Loucy (cell line): ENCODE results near the gene LHX5.

ENCODE experiments used
- H2AFZ ChIP-seq: fragments of 200-600 bp; sonication (generic); 2 replicates; pipeline ENCODE4 v1.6.0; 2016; ENCODE audit warnings: antibody characterized with exemption, mild to moderate bottlenecking, low read length, moderate library complexity
- H3F3A ChIP-seq: fragments of 200-600 bp; 2 replicates; pipeline ENCODE4 v1.6.0; 2016; ENCODE audit warnings: antibody characterized with exemption, low read depth, mild to moderate bottlenecking
- H3K27me3 ChIP-seq: fragments of 200-600 bp; sonication (generic); 2 replicates; pipeline ENCODE4 v1.6.1; 2014; ENCODE audit warnings: low read length, mild to moderate bottlenecking; ENCODE audit not compliant: insufficient read depth, poor library complexity, severe bottlenecking
- H3K36me3 ChIP-seq: fragments of 200-600 bp; sonication (generic); 2 replicates; pipeline ENCODE4 v1.6.1; 2016; ENCODE audit warnings: low read length; ENCODE audit not compliant: insufficient read depth
- H3K4me1 ChIP-seq: fragments of 200-600 bp; sonication (generic); 2 replicates; pipeline ENCODE4 v1.5.1; 2014; ENCODE audit warnings: low read length, mild to moderate bottlenecking; ENCODE audit not compliant: insufficient read depth, poor library complexity, severe bottlenecking
- H3K4me2 ChIP-seq: fragments of 200-600 bp; sonication (generic); 2 replicates; pipeline ENCODE4 v1.6.0; 2014; ENCODE audit warnings: antibody characterized with exemption, low read length, low read depth, mild to moderate bottlenecking; ENCODE audit not compliant: poor library complexity, severe bottlenecking
- H3K4me3 ChIP-seq: fragments of 200-600 bp; sonication (generic); 2 replicates; pipeline ENCODE4 v1.5.1; 2014; ENCODE audit warnings: low read length, mild to moderate bottlenecking, mixed read lengths; ENCODE audit not compliant: poor library complexity, severe bottlenecking
- H3K79me2 ChIP-seq: fragments of 200-600 bp; sonication (generic); 2 replicates; pipeline ENCODE4 v1.6.1; 2014; ENCODE audit warnings: low read length; ENCODE audit not compliant: insufficient read depth
- H3K9ac ChIP-seq: fragments of 200-600 bp; sonication (generic); 2 replicates; pipeline ENCODE4 v1.6.0; 2014; ENCODE audit warnings: mild to moderate bottlenecking, low read depth, low read length, moderate library complexity; ENCODE audit not compliant: poor library complexity, severe bottlenecking
- H3K9me2 ChIP-seq: fragments of 200-600 bp; sonication (generic); replicated peaks from 2 replicates; pipeline ENCODE4 v1.6.1; 2016; ENCODE audit warnings: low read depth, low read length, mixed read lengths
- H3K9me3 ChIP-seq: fragments of 200-600 bp; sonication (generic); 2 replicates; pipeline ENCODE4 v1.6.1; 2014; ENCODE audit warnings: mild to moderate bottlenecking, antibody characterized with exemption, low read length, low read depth; ENCODE audit not compliant: insufficient read depth
- H4K20me1 ChIP-seq: fragments of 200-600 bp; sonication (generic); 2 replicates; pipeline ENCODE4 v1.6.0; 2014; ENCODE audit warnings: antibody characterized with exemption, low read length, mild to moderate bottlenecking; ENCODE audit not compliant: insufficient read depth, poor library complexity, severe bottlenecking
- CTCF ChIP-seq: fragments of 200-600 bp; sonication (generic); conservative IDR thresholded peaks from 2 replicates; pipeline ENCODE4 v1.5.1; 2014; ENCODE audit warnings: mild to moderate bottlenecking, antibody characterized with exemption, low read length
- EZH2phosphoT487 ChIP-seq: fragments of 200-600 bp; IDR thresholded peaks from 2 replicates; pipeline ENCODE4 v1.6.1; 2018; ENCODE audit warnings: antibody characterized with exemption, mild to moderate bottlenecking, moderate library complexity, borderline replicate concordance

LHX5 gene

DNA sequence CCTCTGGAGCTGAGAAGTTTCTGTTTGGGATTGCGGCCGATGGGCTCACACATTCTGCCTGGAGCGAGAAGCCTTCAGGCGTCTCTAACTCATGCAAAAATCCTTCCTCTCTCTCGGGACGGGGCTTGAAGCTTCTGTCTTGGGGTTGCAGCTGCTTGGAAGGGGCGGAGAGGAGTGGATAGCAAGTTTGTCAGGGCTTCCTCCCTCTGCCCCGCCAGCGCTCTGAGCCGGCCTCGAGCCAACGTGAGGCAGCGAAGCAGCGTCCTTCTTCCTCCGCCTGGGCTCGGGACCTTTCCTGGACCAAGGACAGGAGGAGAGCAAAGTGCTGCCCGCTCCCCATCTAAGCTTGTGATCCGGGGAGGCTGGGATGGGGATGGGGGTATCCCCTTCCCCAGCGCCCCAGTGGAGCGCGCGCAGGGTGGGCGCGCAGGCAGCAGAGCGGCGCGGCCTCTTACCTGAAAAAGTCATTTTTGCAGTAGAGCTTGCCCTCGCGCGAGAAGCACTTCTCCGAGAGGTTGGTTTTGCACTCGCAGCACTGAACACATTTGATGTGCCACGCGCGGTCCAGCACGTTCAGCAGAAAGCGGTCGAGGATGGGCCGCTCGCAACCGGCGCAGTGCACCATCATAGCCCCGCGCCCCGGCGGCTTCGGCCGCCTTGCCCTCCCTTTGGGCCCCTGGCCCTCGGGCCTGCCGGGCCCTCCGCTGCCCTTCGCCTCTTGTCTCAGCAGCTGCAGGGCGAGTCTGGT lies 626 bp downstream of the LHX5 start:
- H3K9me2 ChIP-seq = no peaks in the 10 kb centered on the region
- no peak overlapping the region for H3K4me3 ChIP-seq
- no peaks in the 10 kb centered on the region for H3K36me3 ChIP-seq
- no peaks in the 10 kb centered on the region for H3K9me3 ChIP-seq
- no peak overlapping the region for H2AFZ ChIP-seq
- no peak overlapping the region for H3K9ac ChIP-seq
- no peak for TF ChIP-seq EZH2phosphoT487
- no peak for TF ChIP-seq CTCF
- H3K4me2 ChIP-seq = no peak overlapping the region
- no peaks in the 10 kb centered on the region for H3K27me3 ChIP-seq
- H3K79me2 ChIP-seq = no peaks in the 10 kb centered on the region
- no peaks in the 10 kb centered on the region for H4K20me1 ChIP-seq
- no peaks in the 10 kb centered on the region for H3F3A ChIP-seq
- H3K4me1 ChIP-seq = no peaks in the 10 kb centered on the region

DNA sequence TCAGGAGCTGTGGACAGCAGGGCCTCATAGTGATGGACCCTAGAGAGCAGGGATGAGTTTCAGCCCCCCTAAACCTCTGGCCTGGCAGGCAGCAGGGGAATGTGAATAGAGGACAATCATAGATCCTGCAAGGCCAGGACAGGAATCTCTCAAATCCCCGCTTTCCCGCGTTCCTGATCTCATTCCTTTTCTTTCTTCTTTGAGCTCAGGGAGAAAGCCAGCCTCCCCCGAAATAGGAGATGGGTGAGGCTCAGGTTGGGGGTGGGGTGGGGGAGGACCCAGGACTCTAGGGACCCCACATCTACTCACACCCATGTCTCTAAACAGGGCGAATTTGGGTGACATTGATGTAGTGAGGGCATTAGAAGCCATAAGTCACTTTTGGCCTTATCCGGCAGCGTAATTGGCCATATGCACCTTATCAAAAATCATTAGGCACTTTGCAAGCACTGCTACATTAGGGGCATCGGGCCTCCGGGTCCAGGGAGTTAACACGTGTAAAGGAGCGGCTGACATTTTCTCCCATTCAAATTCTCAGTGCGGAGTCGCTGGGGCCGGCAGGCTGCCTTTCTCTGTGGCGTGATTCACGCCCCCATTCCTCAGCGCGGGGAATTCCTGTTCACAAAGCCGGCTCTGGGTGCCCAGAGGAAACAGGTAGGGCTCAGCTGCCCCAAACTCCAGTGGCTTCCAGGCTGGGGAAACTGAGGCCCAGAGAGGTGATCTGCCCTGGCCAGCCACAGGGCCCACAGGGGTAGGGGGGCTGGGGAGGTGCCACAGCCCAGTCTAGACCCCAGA lies 1.5 kb downstream of the LHX5 start:
- Histone ChIP-seq H3K27me3 (no peaks in the 10 kb centered on the region), H3K79me2 (no peaks in the 10 kb centered on the region), H3K4me1 (no peaks in the 10 kb centered on the region), H3K36me3 (no peaks in the 10 kb centered on the region), H3K4me2 (no peak overlapping the region), H3K9me3 (no peaks in the 10 kb centered on the region), H2AFZ (no peak overlapping the region), H3K9ac (no peak overlapping the region), H3K4me3 (no peak overlapping the region), H3K9me2 (no peaks in the 10 kb centered on the region), H3F3A (no peaks in the 10 kb centered on the region), H4K20me1 (no peaks in the 10 kb centered on the region)
- TF ChIP-seq EZH2phosphoT487 = no peak
- no peak for TF ChIP-seq CTCF

DNA sequence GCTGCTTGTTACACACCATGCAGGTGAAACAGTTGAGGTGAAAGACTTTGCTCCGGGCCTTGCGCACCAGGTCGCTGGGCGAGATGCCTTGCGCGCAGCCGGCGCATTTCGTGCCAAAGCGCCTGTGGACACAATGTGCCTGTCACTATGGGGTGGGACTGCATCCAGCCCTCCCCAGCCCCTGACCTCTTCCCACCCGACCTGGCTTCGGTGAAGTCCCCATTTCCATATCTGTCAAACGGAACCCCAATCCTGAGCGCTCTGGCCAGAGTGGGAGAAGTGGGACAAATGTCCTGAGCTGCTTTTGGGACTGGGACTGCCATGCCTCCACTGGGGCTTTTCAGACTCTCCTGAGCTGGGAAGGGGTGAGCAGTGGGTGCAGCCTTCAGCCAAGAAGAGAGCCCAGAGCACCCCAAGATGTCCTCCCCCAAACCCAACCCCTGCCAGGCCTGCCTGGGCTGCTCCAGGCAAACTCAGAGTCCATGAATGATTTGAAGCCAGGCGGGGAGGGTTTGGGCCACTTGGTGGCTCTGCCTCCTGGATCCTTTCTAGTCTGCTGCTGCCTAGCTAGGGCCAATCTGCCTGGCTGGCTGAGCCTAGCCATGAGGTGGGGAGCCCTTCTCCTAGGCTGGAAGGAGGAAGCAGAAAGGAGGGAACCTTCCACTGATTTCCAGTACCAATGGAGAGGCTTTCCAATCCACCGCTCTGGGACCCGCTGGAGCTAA lies 2.3 kb downstream of the LHX5 start:
- H3K4me3 ChIP-seq = no peak overlapping the region
- no peak overlapping the region for H2AFZ ChIP-seq
- no peaks in the 10 kb centered on the region for H3K4me1 ChIP-seq
- H3K27me3 ChIP-seq = no peaks in the 10 kb centered on the region
- no peak overlapping the region for H3K9ac ChIP-seq
- H3K36me3 ChIP-seq = no peaks in the 10 kb centered on the region
- H3K79me2 ChIP-seq = no peaks in the 10 kb centered on the region
- TF ChIP-seq CTCF (no peak), EZH2phosphoT487 (no peak)
- H3F3A ChIP-seq = no peaks in the 10 kb centered on the region
- H3K4me2 ChIP-seq = no peak overlapping the region
- no peaks in the 10 kb centered on the region for H3K9me2 ChIP-seq
- H3K9me3 ChIP-seq = no peaks in the 10 kb centered on the region
- H4K20me1 ChIP-seq = no peaks in the 10 kb centered on the region
